ENCODE measurements around the gene MAPK8.

The MAPK8 gene

GRCh38 chr10:48466611-48467240, 160.2 kb downstream of the MAPK8 start:
- no peaks in the 10 kb centered on the region for H3K9me3 ChIP-seq (ENCODE audit: control insufficient read depth in 5 of 5, low read length in 5 of 5)
- H3K36me3 ChIP-seq (ENCODE audit: control insufficient read depth in 5 of 5, insufficient read depth in 5 of 5, low read length in 5 of 5): peaks cover 0 to 2% (median 0%) of the 10 kb centered on the region in 5 donors
- no peak overlapping the region for H3K9ac ChIP-seq (ENCODE audit: low read length in 5 of 5)
- no peak overlapping the region for H3K27ac ChIP-seq (ENCODE audit: low read depth, low read length)
- H3K27me3 ChIP-seq (ENCODE audit: control insufficient read depth in 5 of 5, insufficient read depth in 4 of 5, low read length in 5 of 5): peaks cover 0 to 11% (median 5%) of the 10 kb centered on the region in 5 donors
- H3K4me3 ChIP-seq (ENCODE audit: low read depth in 1 of 5, low read length in 5 of 5): peak overlapping the region in 1 of 5 donors; percentile 17
- peaks cover 0 to 21% (median 17%) of the 10 kb centered on the region in 5 donors for H3K4me1 ChIP-seq (ENCODE audit: control insufficient read depth in 5 of 5, insufficient read depth in 5 of 5, low read length in 5 of 5)

GRCh38 chr10:48467669-48468068, 161.2 kb downstream of the MAPK8 start:
- H3K4me1 ChIP-seq (ENCODE audit: control insufficient read depth in 5 of 5, insufficient read depth in 5 of 5, low read length in 5 of 5): peaks cover 0 to 21% (median 17%) of the 10 kb centered on the region in 5 donors
- no peaks in the 10 kb centered on the region for H3K9me3 ChIP-seq (ENCODE audit: control insufficient read depth in 5 of 5, low read length in 5 of 5)
- H3K27me3 ChIP-seq (ENCODE audit: control insufficient read depth in 5 of 5, insufficient read depth in 4 of 5, low read length in 5 of 5): peaks cover 0 to 11% (median 5%) of the 10 kb centered on the region in 5 donors
- no peak overlapping the region for H3K4me3 ChIP-seq (ENCODE audit: low read depth in 1 of 5, low read length in 5 of 5)
- no peak overlapping the region for H3K27ac ChIP-seq (ENCODE audit: low read depth, low read length)
- H3K9ac ChIP-seq (ENCODE audit: low read length in 5 of 5): no peak overlapping the region
- H3K36me3 ChIP-seq (ENCODE audit: control insufficient read depth in 5 of 5, insufficient read depth in 5 of 5, low read length in 5 of 5): peaks cover 0 to 2% (median 0%) of the 10 kb centered on the region in 5 donors

GRCh38 chr10:48468130-48468790, 161.8 kb downstream of the MAPK8 start:
- H3K27ac ChIP-seq (ENCODE audit: low read depth, low read length): no peak overlapping the region
- H3K27me3 ChIP-seq (ENCODE audit: control insufficient read depth in 5 of 5, insufficient read depth in 4 of 5, low read length in 5 of 5): peaks cover 0 to 11% (median 5%) of the 10 kb centered on the region in 5 donors
- peaks cover 0 to 3% (median 0%) of the 10 kb centered on the region in 5 donors for H3K9me3 ChIP-seq (ENCODE audit: control insufficient read depth in 5 of 5, low read length in 5 of 5)
- no peak overlapping the region for H3K4me3 ChIP-seq (ENCODE audit: low read depth in 1 of 5, low read length in 5 of 5)
- H3K9ac ChIP-seq (ENCODE audit: low read length in 5 of 5): no peak overlapping the region
- H3K36me3 ChIP-seq (ENCODE audit: control insufficient read depth in 5 of 5, insufficient read depth in 5 of 5, low read length in 5 of 5): peaks cover 0 to 2% (median 0%) of the 10 kb centered on the region in 5 donors
- peaks cover 0 to 21% (median 17%) of the 10 kb centered on the region in 5 donors for H3K4me1 ChIP-seq (ENCODE audit: control insufficient read depth in 5 of 5, insufficient read depth in 5 of 5, low read length in 5 of 5)

GRCh38 chr10:48468866-48469511, 162.5 kb downstream of the MAPK8 start:
- Histone ChIP-seq H3K27me3 (ENCODE audit: control insufficient read depth in 5 of 5, insufficient read depth in 4 of 5, low read length in 5 of 5) (peaks cover 0 to 11% (median 5%) of the 10 kb centered on the region in 5 donors), H3K4me3 (ENCODE audit: low read depth in 1 of 5, low read length in 5 of 5) (no peak overlapping the region), H3K36me3 (ENCODE audit: control insufficient read depth in 5 of 5, insufficient read depth in 5 of 5, low read length in 5 of 5) (peaks cover 0 to 2% (median 0%) of the 10 kb centered on the region in 5 donors), H3K27ac (ENCODE audit: low read depth, low read length) (no peak overlapping the region), H3K4me1 (ENCODE audit: control insufficient read depth in 5 of 5, insufficient read depth in 5 of 5, low read length in 5 of 5) (peaks cover 0 to 21% (median 17%) of the 10 kb centered on the region in 5 donors), H3K9ac (ENCODE audit: low read length in 5 of 5) (no peak overlapping the region), H3K9me3 (ENCODE audit: control insufficient read depth in 5 of 5, low read length in 5 of 5) (peaks cover 0 to 5% (median 0%) of the 10 kb centered on the region in 5 donors)

GRCh38 chr10:48469516-48470020, 163.1 kb downstream of the MAPK8 start:
- peaks cover 0 to 2% (median 0%) of the 10 kb centered on the region in 5 donors for H3K36me3 ChIP-seq (ENCODE audit: control insufficient read depth in 5 of 5, insufficient read depth in 5 of 5, low read length in 5 of 5)
- H3K4me3 ChIP-seq (ENCODE audit: low read depth in 1 of 5, low read length in 5 of 5): no peak overlapping the region
- peaks cover 0 to 20% (median 17%) of the 10 kb centered on the region in 5 donors for H3K4me1 ChIP-seq (ENCODE audit: control insufficient read depth in 5 of 5, insufficient read depth in 5 of 5, low read length in 5 of 5)
- H3K9me3 ChIP-seq (ENCODE audit: control insufficient read depth in 5 of 5, low read length in 5 of 5): peaks cover 0 to 5% (median 0%) of the 10 kb centered on the region in 5 donors
- no peak overlapping the region for H3K27ac ChIP-seq (ENCODE audit: low read depth, low read length)
- peaks cover 0 to 11% (median 5%) of the 10 kb centered on the region in 5 donors for H3K27me3 ChIP-seq (ENCODE audit: control insufficient read depth in 5 of 5, insufficient read depth in 4 of 5, low read length in 5 of 5)
- no peak overlapping the region for H3K9ac ChIP-seq (ENCODE audit: low read length in 5 of 5)

GRCh38 chr10:48470115-48470892, 163.8 kb downstream of the MAPK8 start:
- peaks cover 0 to 5% (median 0%) of the 10 kb centered on the region in 5 donors for H3K9me3 ChIP-seq (ENCODE audit: control insufficient read depth in 5 of 5, low read length in 5 of 5)
- H3K4me3 ChIP-seq (ENCODE audit: low read depth in 1 of 5, low read length in 5 of 5): no peak overlapping the region
- peaks cover 0 to 14% (median 10%) of the 10 kb centered on the region in 5 donors for H3K4me1 ChIP-seq (ENCODE audit: control insufficient read depth in 5 of 5, insufficient read depth in 5 of 5, low read length in 5 of 5)
- no peak overlapping the region for H3K27ac ChIP-seq (ENCODE audit: low read depth, low read length)
- no peak overlapping the region for H3K9ac ChIP-seq (ENCODE audit: low read length in 5 of 5)
- H3K27me3 ChIP-seq (ENCODE audit: control insufficient read depth in 5 of 5, insufficient read depth in 4 of 5, low read length in 5 of 5): peaks cover 0 to 11% (median 5%) of the 10 kb centered on the region in 5 donors
- peaks cover 0 to 2% (median 0%) of the 10 kb centered on the region in 5 donors for H3K36me3 ChIP-seq (ENCODE audit: control insufficient read depth in 5 of 5, insufficient read depth in 5 of 5, low read length in 5 of 5)

GRCh38 chr10:48470893-48471805, 164.7 kb downstream of the MAPK8 start:
- Histone ChIP-seq H3K9me3 (ENCODE audit: control insufficient read depth in 5 of 5, low read length in 5 of 5) (peaks cover 0 to 5% (median 0%) of the 10 kb centered on the region in 5 donors), H3K9ac (ENCODE audit: low read length in 5 of 5) (no peak overlapping the region), H3K4me1 (ENCODE audit: control insufficient read depth in 5 of 5, insufficient read depth in 5 of 5, low read length in 5 of 5) (peaks cover 0 to 6% (median 4%) of the 10 kb centered on the region in 5 donors), H3K36me3 (ENCODE audit: control insufficient read depth in 5 of 5, insufficient read depth in 5 of 5, low read length in 5 of 5) (peaks cover 0 to 2% (median 0%) of the 10 kb centered on the region in 5 donors), H3K4me3 (ENCODE audit: low read depth in 1 of 5, low read length in 5 of 5) (no peak overlapping the region), H3K27me3 (ENCODE audit: control insufficient read depth in 5 of 5, insufficient read depth in 4 of 5, low read length in 5 of 5) (peaks cover 0 to 11% (median 5%) of the 10 kb centered on the region in 5 donors), H3K27ac (ENCODE audit: low read depth, low read length) (no peak overlapping the region)

- H3K27me3 ChIP-seq (ENCODE audit: control insufficient read depth in 5 of 5, insufficient read depth in 4 of 5, low read length in 5 of 5): peaks cover 0 to 5% (median 0%) of the 10 kb centered on the region in 5 donors
- peaks cover 0 to 2% (median 0%) of the 10 kb centered on the region in 5 donors for H3K36me3 ChIP-seq (ENCODE audit: control insufficient read depth in 5 of 5, insufficient read depth in 5 of 5, low read length in 5 of 5)
- H3K4me3 ChIP-seq (ENCODE audit: low read depth in 1 of 5, low read length in 5 of 5): no peak overlapping the region
- H3K9me3 ChIP-seq (ENCODE audit: control insufficient read depth in 5 of 5, low read length in 5 of 5): peaks cover 0 to 5% (median 0%) of the 10 kb centered on the region in 5 donors
- no peak overlapping the region for H3K27ac ChIP-seq (ENCODE audit: low read depth, low read length)
- no peak overlapping the region for H3K9ac ChIP-seq (ENCODE audit: low read length in 5 of 5)
- H3K4me1 ChIP-seq (ENCODE audit: control insufficient read depth in 5 of 5, insufficient read depth in 5 of 5, low read length in 5 of 5): peaks cover 0 to 2% (median 0%) of the 10 kb centered on the region in 5 donors
Observed at GRCh38 chr10:48472501-48473069, 166.1 kb downstream of the MAPK8 start.
